Immature natural killer cell (primary cell): ENCODE data around the gene CCNL1. TPM values are rescaled to one million over a fixed set of nuclear protein-coding genes. Genes with fewer than 3 reads are reported as not detected.
"Not testable (repeated sequence)": the region's sequence is repeated elsewhere in the genome, so short reads cannot be mapped to it uniquely, and the experiment has no call there.

ENCODE experiments used
- DNase-seq, 3 donors: peaks; one replicate each; pipeline ENCODE4 v3.0.0; 2022; ENCODE audit warnings: mixed read lengths in 1 of 3
- H3K27ac Mint-ChIP-seq, 6 donors: one replicate each; pipeline ENCODE4 v1.8.0; 2020; ENCODE audit warnings: mixed read lengths in 6 of 6, mild to moderate bottlenecking in 5 of 6, inconsistent platforms in 4 of 6, moderate library complexity in 3 of 6
- H3K27me3 Mint-ChIP-seq, 3 donors: one replicate each; pipeline ENCODE4 v1.8.0; 2020 to 2021; ENCODE audit warnings: low read depth in 3 of 3, mild to moderate bottlenecking in 3 of 3, mixed read lengths in 3 of 3, moderate library complexity in 3 of 3, inconsistent platforms in 1 of 3
- H3K36me3 Mint-ChIP-seq, 3 donors: one replicate each; pipeline ENCODE4 v1.8.0; 2020; ENCODE audit warnings: mixed read lengths in 3 of 3, inconsistent platforms in 2 of 3, mild to moderate bottlenecking in 2 of 3
- H3K4me1 Mint-ChIP-seq, 2 donors: one replicate each; pipeline ENCODE4 v1.8.0; 2020; ENCODE audit warnings: inconsistent platforms in 2 of 2, mild to moderate bottlenecking in 2 of 2, mixed read lengths in 2 of 2, moderate library complexity in 1 of 2
- H3K4me3 Mint-ChIP-seq, 5 donors: one replicate each; pipeline ENCODE4 v1.8.0; 2020; ENCODE audit warnings: mild to moderate bottlenecking in 5 of 5, mixed read lengths in 5 of 5, inconsistent platforms in 3 of 5, moderate library complexity in 3 of 5
- H3K9me3 Mint-ChIP-seq, 6 donors: one replicate each; pipeline ENCODE4 v1.8.0; 2020; ENCODE audit warnings: mild to moderate bottlenecking in 6 of 6, mixed read lengths in 6 of 6, inconsistent platforms in 4 of 6, moderate library complexity in 3 of 6
- polyA plus RNA-seq, 3 donors: library from polyadenylated mRNA; unstranded; fragments of 300-500 nt; fragmentation: Illumina TruSeq; gene quantifications; one replicate each; pipeline ENCODE4 v1.2.3, GENCODE V29; 2021

Gene CCNL1
- polyA plus RNA-seq, 3 donors from 2014 or later: 35.3 to 87.6 (median 44.2) TPM

- Mint-ChIP-seq H3K4me1 (peaks cover 24 to 27% of the 10 kb centered on the region in 2 donors), H3K36me3 (peaks cover 2 to 4% (median 4%) of the 10 kb centered on the region in 3 donors), H3K4me3 (no peak overlapping the region), H3K9me3 (no peaks in the 10 kb centered on the region), H3K27me3 (peaks cover 17 to 28% (median 18%) of the 10 kb centered on the region in 3 donors), H3K27ac (peak overlapping the region in 4 of 6 donors; percentile 56 to 71 (median 66))
- DNase-seq: no peak
Measured at GRCh38 chr3:157163217-157163953, 3.4 kb upstream of the CCNL1 start.

DNA sequence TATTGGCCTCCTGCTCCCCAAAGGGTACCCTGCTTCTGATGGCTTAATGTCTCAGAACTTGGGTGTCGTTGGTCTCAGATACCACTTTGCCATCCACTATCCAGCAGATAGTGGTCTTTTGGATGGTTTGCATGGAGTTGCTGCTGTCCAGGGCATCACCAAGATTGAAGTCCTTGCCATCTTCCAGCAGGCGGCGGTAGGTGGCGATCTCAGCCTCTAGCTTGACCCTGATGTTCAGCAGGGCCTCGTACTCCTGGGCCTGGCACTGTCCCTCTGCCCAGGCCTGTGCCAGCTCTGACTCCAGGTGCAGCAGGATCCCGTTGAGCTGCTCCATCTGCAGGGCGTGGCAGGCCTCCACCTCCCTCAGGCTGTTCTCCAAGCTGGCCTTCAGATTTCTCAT lies 2.7 kb upstream of the CCNL1 start:
- H3K9me3 Mint-ChIP-seq, H3K4me3 Mint-ChIP-seq, DNase-seq: not testable (repeated sequence)
- Mint-ChIP-seq H3K4me1 (peaks cover 32 to 35% of the 10 kb centered on the region in 2 donors), H3K36me3 (peaks cover 4 to 12% (median 12%) of the 10 kb centered on the region in 3 donors), H3K27me3 (peaks cover 18 to 27% (median 19%) of the 10 kb centered on the region in 3 donors), H3K27ac (peak overlapping the region in 5 of 6 donors; percentile 28 to 98 (median 65))

DNA sequence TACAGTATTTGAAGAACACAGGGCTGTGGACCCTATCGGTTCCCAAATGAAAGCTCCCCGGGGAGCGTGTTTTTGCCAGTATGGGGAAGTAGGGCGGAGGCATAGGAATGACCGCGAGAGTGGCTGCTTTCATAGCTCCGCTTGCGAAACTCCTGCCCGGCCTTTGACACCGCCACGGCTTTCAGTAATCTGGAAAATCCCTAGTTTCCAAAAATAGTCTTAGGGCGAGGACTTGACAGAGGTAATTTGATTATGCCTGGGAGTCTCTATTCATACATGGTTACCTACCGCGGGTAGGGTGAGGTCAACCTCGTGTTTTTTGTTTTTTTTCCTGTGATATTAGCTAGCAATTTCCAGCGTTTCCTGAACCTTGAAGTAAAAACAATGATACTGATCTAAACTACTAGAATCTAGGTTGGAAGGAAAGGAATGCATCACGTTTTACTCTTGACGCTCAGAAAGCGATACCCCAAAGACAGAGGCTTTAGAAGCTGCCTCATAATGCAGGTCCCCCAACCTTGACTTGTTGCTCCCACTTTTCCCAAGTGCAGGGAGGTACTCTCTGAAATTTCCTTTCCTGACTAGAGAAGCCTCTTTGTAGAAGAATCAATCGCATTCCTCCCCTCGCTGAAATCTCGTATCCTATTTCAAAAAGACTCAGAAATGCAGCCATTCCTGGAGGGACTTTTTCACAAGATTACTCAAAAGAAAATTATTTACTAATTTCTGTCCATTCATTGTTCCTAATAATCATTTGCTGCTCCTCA lies 894 bp upstream of the CCNL1 start:
- Mint-ChIP-seq H3K4me1 (peaks cover 50 to 52% of the 10 kb centered on the region in 2 donors), H3K27ac (peak overlapping the region; percentile 98 to 99 (median 99)), H3K4me3 (peak overlapping the region; percentile 97 to 99 (median 99)), H3K27me3 (peaks cover 19 to 27% (median 21%) of the 10 kb centered on the region in 3 donors), H3K36me3 (peaks cover 5 to 28% (median 21%) of the 10 kb centered on the region in 3 donors), H3K9me3 (no peaks in the 10 kb centered on the region)
- peak in 1 of 3 donors; percentile 70 for DNase-seq

DNA sequence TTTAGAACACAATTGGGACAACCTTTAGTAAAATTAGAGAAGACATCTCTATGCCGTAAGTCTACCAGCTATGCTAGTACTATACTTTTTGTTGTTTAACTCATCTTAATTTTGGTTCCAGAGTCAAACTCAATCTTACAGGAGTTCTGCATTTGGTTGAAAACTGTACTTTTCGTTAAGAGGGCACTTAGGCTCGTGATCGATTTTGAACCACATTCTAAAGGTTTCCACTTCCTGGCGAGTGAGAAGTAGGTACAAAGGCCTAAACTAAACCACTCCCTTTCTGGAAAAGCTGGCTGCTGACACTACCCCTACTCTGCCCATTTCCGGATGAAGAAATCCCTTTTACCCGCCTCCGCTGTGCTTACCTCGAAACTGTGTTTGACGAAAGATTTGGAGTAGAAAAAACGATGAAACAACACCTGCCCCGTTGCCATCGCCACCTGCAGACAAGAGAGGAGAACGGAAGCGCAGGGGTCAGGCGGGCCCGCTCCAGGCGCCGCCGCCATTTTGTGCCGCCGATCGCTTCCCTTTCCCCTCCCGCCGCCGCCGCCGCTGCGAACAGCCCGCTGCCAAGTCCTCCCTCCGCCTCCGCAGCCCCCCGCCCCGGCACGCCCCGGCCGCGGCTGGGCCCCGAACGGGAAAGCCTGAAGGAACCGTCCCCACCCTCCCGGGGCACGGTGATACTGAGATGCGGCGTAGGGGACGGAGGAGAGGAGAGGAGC lies 748 bp downstream of the CCNL1 start:
- Mint-ChIP-seq H3K27ac (peak overlapping the region; percentile 98 to 99 (median 99)), H3K9me3 (no peaks in the 10 kb centered on the region), H3K36me3 (peaks cover 7 to 42% (median 33%) of the 10 kb centered on the region in 3 donors), H3K4me3 (peak overlapping the region; percentile 97 to 99 (median 99)), H3K27me3 (peaks cover 21 to 27% (median 21%) of the 10 kb centered on the region in 3 donors), H3K4me1 (peaks cover 66 to 69% of the 10 kb centered on the region in 2 donors)
- peak; percentile 79 to 81 (median 80) for DNase-seq

DNA sequence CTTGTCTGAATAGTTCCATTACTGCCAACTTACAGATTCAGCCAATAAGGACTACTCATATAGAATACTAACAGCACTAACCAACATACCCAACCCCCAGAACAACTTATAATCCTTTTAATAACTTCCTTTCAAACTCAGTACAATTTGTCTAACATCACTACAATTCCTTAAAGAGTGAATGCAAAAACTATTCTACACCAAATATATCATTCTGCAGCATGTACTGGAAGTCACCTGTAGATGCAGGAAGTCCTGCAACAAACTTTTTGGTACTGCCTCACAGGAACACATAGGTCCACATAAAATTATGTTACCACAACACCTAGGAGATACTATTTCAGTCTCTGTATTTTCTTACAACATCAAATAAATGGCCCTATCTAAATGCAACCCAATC lies 2.1 kb downstream of the CCNL1 start:
- peaks cover 21 to 25% (median 21%) of the 10 kb centered on the region in 3 donors for H3K27me3 Mint-ChIP-seq
- H3K36me3 Mint-ChIP-seq: peaks cover 11 to 50% (median 34%) of the 10 kb centered on the region in 3 donors
- DNase-seq: no peak
- H3K9me3 Mint-ChIP-seq: no peaks in the 10 kb centered on the region
- peaks cover 73 to 82% of the 10 kb centered on the region in 2 donors for H3K4me1 Mint-ChIP-seq
- H3K4me3 Mint-ChIP-seq: peak overlapping the region; percentile 97 to 99 (median 99)
- peak overlapping the region; percentile 98 to 99 (median 99) for H3K27ac Mint-ChIP-seq

DNA sequence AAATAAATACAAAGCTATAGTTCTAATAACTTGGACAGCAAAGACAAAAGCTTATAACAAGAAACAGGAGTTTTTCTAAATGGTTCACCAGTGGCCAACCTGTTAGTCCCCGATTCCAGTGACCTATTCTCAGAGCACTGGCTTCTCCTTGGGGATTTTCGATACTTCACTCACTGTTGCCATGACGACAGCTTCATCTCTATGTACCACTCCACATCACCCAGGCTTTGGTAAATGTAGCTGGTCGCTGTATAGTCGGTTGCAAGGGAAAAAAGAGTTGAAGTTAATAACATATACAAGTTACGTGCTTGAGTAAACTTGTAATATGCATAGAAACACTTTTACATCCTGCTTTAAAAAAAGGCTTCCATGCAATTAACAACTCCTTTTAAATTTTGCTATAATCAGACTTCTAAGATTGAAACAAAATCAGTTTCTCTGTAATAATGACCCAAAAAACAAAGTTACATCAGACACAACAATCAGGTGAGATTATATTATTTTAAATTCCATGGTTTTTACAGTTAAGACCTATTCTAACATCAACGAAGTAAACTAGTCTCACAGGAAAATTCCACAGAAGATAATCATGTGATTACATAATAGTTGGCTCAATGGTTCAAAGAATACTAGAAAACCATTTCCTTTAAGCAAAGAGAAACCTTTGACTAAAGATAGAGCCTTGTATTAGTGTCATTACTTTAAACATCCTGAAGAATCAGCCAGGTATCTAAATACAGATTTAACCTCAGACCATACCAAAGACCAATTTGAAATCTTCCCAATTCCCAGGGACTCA lies 2.9 kb downstream of the CCNL1 start:
- peaks cover 71 to 83% of the 10 kb centered on the region in 2 donors for H3K4me1 Mint-ChIP-seq
- H3K27me3 Mint-ChIP-seq: peaks cover 21 to 25% (median 21%) of the 10 kb centered on the region in 3 donors
- H3K27ac Mint-ChIP-seq: peak overlapping the region; percentile 71 to 99 (median 99)
- H3K36me3 Mint-ChIP-seq: peaks cover 11 to 52% (median 34%) of the 10 kb centered on the region in 3 donors
- H3K9me3 Mint-ChIP-seq: no peaks in the 10 kb centered on the region
- H3K4me3 Mint-ChIP-seq: peak overlapping the region; percentile 97 to 99 (median 99)
- no peak for DNase-seq

GRCh38 chr3:157155591-157155990 lies 4.4 kb downstream of the CCNL1 start:
- peaks cover 19 to 27% (median 21%) of the 10 kb centered on the region in 3 donors for H3K27me3 Mint-ChIP-seq
- no peaks in the 10 kb centered on the region for H3K9me3 Mint-ChIP-seq
- H3K27ac Mint-ChIP-seq: peak overlapping the region in 5 of 6 donors; percentile 9 to 62 (median 35)
- H3K4me3 Mint-ChIP-seq: peak overlapping the region in 4 of 5 donors; percentile 22 to 98 (median 68)
- H3K36me3 Mint-ChIP-seq: peaks cover 20 to 65% (median 45%) of the 10 kb centered on the region in 3 donors
- peaks cover 64 to 85% of the 10 kb centered on the region in 2 donors for H3K4me1 Mint-ChIP-seq
- DNase-seq: no peak

- no peak for DNase-seq
Measured at GRCh38 chr3:157154563-157155330, 5.2 kb downstream of the CCNL1 start.

GRCh38 chr3:157152930-157153329 lies 7.0 kb downstream of the CCNL1 start:
- H3K4me3 Mint-ChIP-seq: no peak overlapping the region
- H3K27me3 Mint-ChIP-seq: peaks cover 4 to 11% (median 8%) of the 10 kb centered on the region in 3 donors
- DNase-seq: no peak
- peaks cover 34 to 77% (median 54%) of the 10 kb centered on the region in 3 donors for H3K36me3 Mint-ChIP-seq
- peaks cover 45 to 66% of the 10 kb centered on the region in 2 donors for H3K4me1 Mint-ChIP-seq
- H3K27ac Mint-ChIP-seq: peak overlapping the region in 4 of 6 donors; percentile 1 to 39 (median 9)
- no peaks in the 10 kb centered on the region for H3K9me3 Mint-ChIP-seq

More at GRCh38 chr3:157154563-157155330, 5.2 kb downstream of the CCNL1 start:
- Mint-ChIP-seq H3K36me3 (peaks cover 21 to 67% (median 47%) of the 10 kb centered on the region in 3 donors), H3K27me3 (peaks cover 10 to 18% (median 13%) of the 10 kb centered on the region in 3 donors), H3K9me3 (no peaks in the 10 kb centered on the region), H3K4me3 (peak overlapping the region; percentile 62 to 80 (median 73)), H3K4me1 (peaks cover 59 to 81% of the 10 kb centered on the region in 2 donors), H3K27ac (peak overlapping the region in 5 of 6 donors; percentile 32 to 78 (median 74))

DNA sequence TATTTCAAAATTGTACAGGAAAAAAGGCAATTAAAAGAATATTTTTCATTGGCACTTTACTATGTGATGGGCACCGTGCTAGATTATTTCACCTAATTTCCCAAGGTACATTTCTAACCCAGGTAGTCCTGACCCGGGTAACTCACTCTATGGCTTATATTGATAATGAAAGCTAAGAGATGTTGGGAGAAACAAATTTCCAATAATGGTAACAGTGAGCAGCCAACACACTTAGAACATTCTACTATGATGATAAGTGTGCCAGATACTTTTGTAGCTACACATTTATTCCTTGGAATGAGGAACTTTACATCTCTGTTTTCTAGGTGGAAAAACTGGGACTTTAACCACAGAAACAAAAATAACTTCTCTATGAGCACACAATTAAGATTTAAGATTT lies 7.5 kb downstream of the CCNL1 start:
- H3K4me1 Mint-ChIP-seq: peaks cover 40 to 61% of the 10 kb centered on the region in 2 donors
- H3K27me3 Mint-ChIP-seq: peaks cover 2 to 11% (median 8%) of the 10 kb centered on the region in 3 donors
- peaks cover 34 to 73% (median 50%) of the 10 kb centered on the region in 3 donors for H3K36me3 Mint-ChIP-seq
- peak overlapping the region in 1 of 6 donors; percentile 50 for H3K27ac Mint-ChIP-seq
- no peak overlapping the region for H3K4me3 Mint-ChIP-seq
- no peaks in the 10 kb centered on the region for H3K9me3 Mint-ChIP-seq
- DNase-seq: no peak

- Mint-ChIP-seq H3K36me3 (peaks cover 34 to 73% (median 54%) of the 10 kb centered on the region in 3 donors), H3K27ac (peak overlapping the region; percentile 31 to 83 (median 38)), H3K27me3 (peaks cover 4 to 13% (median 11%) of the 10 kb centered on the region in 3 donors), H3K9me3 (no peaks in the 10 kb centered on the region), H3K4me1 (peaks cover 32 to 53% of the 10 kb centered on the region in 2 donors), H3K4me3 (no peak overlapping the region)
- DNase-seq: no peak
Measured at GRCh38 chr3:157151627-157152026, 8.3 kb downstream of the CCNL1 start.

DNA sequence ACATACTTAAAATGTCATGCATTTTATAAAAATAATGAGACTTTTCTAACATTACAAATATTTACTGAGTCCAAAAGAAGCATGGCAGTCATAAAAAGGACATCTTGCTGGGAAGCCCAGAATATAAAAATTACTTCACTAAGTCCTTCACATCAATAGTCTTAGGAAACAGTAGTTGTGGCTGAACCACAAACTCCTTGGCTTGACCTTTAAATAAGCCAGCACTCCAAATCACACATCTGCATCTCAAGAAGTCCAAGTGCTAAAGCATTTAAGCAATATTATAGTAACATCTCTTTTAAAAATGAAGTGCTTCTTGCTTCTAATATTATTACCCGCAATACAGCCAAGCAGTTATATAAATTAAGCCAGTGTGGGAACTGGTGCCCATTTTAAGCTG lies 8.8 kb downstream of the CCNL1 start:
- no peak for DNase-seq
- Mint-ChIP-seq H3K27me3 (peaks cover 6 to 18% (median 11%) of the 10 kb centered on the region in 3 donors), H3K4me3 (no peak overlapping the region), H3K4me1 (peaks cover 28 to 48% of the 10 kb centered on the region in 2 donors), H3K9me3 (no peaks in the 10 kb centered on the region), H3K36me3 (peaks cover 37 to 70% (median 54%) of the 10 kb centered on the region in 3 donors), H3K27ac (peak overlapping the region in 2 of 6 donors; percentile 34 to 50)
